Erythroblast (primary cell): ENCODE results near the gene CACNA2D4.

Source experiments
- GATA1 ChIP-seq: IDR thresholded peaks from 2 replicates; pipeline ENCODE4 v1.6.1; 2011; ENCODE audit warnings: low read depth, mild to moderate bottlenecking, control low read depth, low read length, moderate library complexity
- POLR2A ChIP-seq: IDR thresholded peaks from 2 replicates; pipeline ENCODE4 v1.6.1; 2011; ENCODE audit warnings: mild to moderate bottlenecking, low read length

- TF ChIP-seq POLR2A: no peak
- TF ChIP-seq GATA1: no peak
Observed at GRCh38 chr12:1787714-1788113, 130.7 kb downstream of the CACNA2D4 start.
